AG09309 (cell line): ENCODE measurements around the gene RRP1B.

Experiments used
- DNase-seq: peaks from one replicate; pipeline ENCODE4 v3.0.0-alpha.2; 2010; ENCODE audit warnings: low read depth
- H3K4me3 ChIP-seq: 2 replicates; pipeline ENCODE4 v1.5.1; 2011; ENCODE audit warnings: mild to moderate bottlenecking, low read depth, low read length, moderate library complexity; ENCODE audit not compliant: control insufficient read depth
- CTCF ChIP-seq: IDR thresholded peaks from 2 replicates; pipeline ENCODE4 v1.5.1; 2011; ENCODE audit warnings: mild to moderate bottlenecking, low read depth, low read length, inconsistent platforms; ENCODE audit not compliant: insufficient read depth, control insufficient read depth; ENCODE audit errors: missing control alignments

RRP1B gene

GRCh38 chr21:43658088-43658741, 1.1 kb upstream of the RRP1B start:
- TF ChIP-seq CTCF: no peak
- no peak for DNase-seq
- no peak overlapping the region for H3K4me3 ChIP-seq

- no peak for DNase-seq
- no peak for TF ChIP-seq CTCF
- H3K4me3 ChIP-seq: no peak overlapping the region
These were observed 608 bp upstream of the RRP1B start for GRCh38 chr21:43658769-43659135.

- H3K4me3 ChIP-seq: no peak overlapping the region
- DNase-seq: no peak
- TF ChIP-seq CTCF: no peak
These were observed 2.9 kb downstream of the RRP1B start for GRCh38 chr21:43662286-43662685.

- H3K4me3 ChIP-seq: no peak overlapping the region
- no peak for DNase-seq
- TF ChIP-seq CTCF: no peak
These were observed 3.7 kb downstream of the RRP1B start for GRCh38 chr21:43663033-43663432.

GRCh38 chr21:43664358-43664757, 5.0 kb downstream of the RRP1B start:
- no peak for DNase-seq
- no peak for TF ChIP-seq CTCF
- H3K4me3 ChIP-seq: no peak overlapping the region

GRCh38 chr21:43665879-43666278, 6.5 kb downstream of the RRP1B start:
- no peak for DNase-seq
- TF ChIP-seq CTCF: no peak

More at GRCh38 chr21:43665879-43666278, 6.5 kb downstream of the RRP1B start:
- no peak overlapping the region for H3K4me3 ChIP-seq
